BLaER1 treated with 17β-estradiol and CSF1 and Interleukin-3, amounts not matched to agents 10 nM and 100 nM (cell line): ENCODE results near the gene CSNK1E.
A peak's percentile ranks its signal among the peaks of the same experiment; 100 is the strongest.

ENCODE experiments used
- H3K27ac ChIP-seq, 11 experiments: shearing (Covaris generic); formaldehyde crosslinking; 2 replicates each; pipeline ENCODE4 v1.8.1; 2022
- H3K27me3 ChIP-seq, 11 experiments: shearing (Covaris generic); formaldehyde crosslinking; 2 replicates each; pipeline ENCODE4 v1.8.1; 2022
- H3K36me3 ChIP-seq, 11 experiments: shearing (Covaris generic); formaldehyde crosslinking; 2 replicates each; pipeline ENCODE4 v1.8.1; 2022
- H3K4me1 ChIP-seq, 10 experiments: shearing (Covaris generic); formaldehyde crosslinking; 2 replicates each; pipeline ENCODE4 v1.8.1; 2022
- H3K4me2 ChIP-seq, 11 experiments: shearing (Covaris generic); formaldehyde crosslinking; 2 replicates each; pipeline ENCODE4 v1.8.1; 2022
- H3K4me3 ChIP-seq, 10 experiments: shearing (Covaris generic); formaldehyde crosslinking; 2 replicates each; pipeline ENCODE4 v1.8.1; 2022
- H3K9ac ChIP-seq, 11 experiments: shearing (Covaris generic); formaldehyde crosslinking; 2 replicates each; pipeline ENCODE4 v1.8.1; 2022
- H3K9me3 ChIP-seq, 11 experiments: shearing (Covaris generic); formaldehyde crosslinking; replicated peaks in 1 of 11; 2 replicates each; pipeline ENCODE4 v1.8.1; 2022
- H4K20me1 ChIP-seq, 11 experiments: shearing (Covaris generic); formaldehyde crosslinking; 2 replicates each; pipeline ENCODE4 v1.8.1; 2022
- Cebpa-rat ChIP-seq, 11 experiments: shearing (Covaris generic); IDR thresholded peaks; 2 replicates each; pipeline ENCODE4 v1.8.1; 2022

CSNK1E gene

GRCh38 chr22:38313384-38313955 is 3.8 kb downstream of the CSNK1E start:
- H3K27me3 ChIP-seq = no peaks in the 10 kb centered on the region
- H3K36me3 ChIP-seq = peaks cover 41 to 60% (median 56%) of the 10 kb centered on the region in 11 experiments
- H3K4me3 ChIP-seq = peak overlapping the region; percentile 76 to 100 (median 94); a peak in 19 of 20 replicates
- TF ChIP-seq Cebpa-rat (IDR thresholded peaks at IDR 0.05) = no peak
- no peaks in the 10 kb centered on the region for H3K9me3 ChIP-seq
- peak overlapping the region; percentile 97 to 100 (median 99) for H3K4me2 ChIP-seq
- peak overlapping the region in 10 of 11 experiments; percentile 93 to 99 (median 98); a peak in 21 of 22 replicates for H3K27ac ChIP-seq
- H4K20me1 ChIP-seq = peaks cover 75 to 85% (median 80%) of the 10 kb centered on the region in 11 experiments
- peak overlapping the region; percentile 95 to 100 (median 99) for H3K9ac ChIP-seq
- peaks cover 80 to 84% (median 82%) of the 10 kb centered on the region in 10 experiments for H3K4me1 ChIP-seq

- peak overlapping the region in 9 of 11 experiments; percentile 93 to 99 (median 99); a peak in 17 of 22 replicates for H3K27ac ChIP-seq
- H3K4me2 ChIP-seq = peak overlapping the region; percentile 97 to 100 (median 99)
- peaks cover 52 to 72% (median 68%) of the 10 kb centered on the region in 11 experiments for H3K36me3 ChIP-seq
- no peaks in the 10 kb centered on the region for H3K9me3 ChIP-seq
- H3K9ac ChIP-seq = peak overlapping the region in 10 of 11 experiments; percentile 26 to 99 (median 99); a peak in 13 of 22 replicates
- H3K4me3 ChIP-seq = peak overlapping the region in 2 of 10 experiments; percentile 90 to 95; a peak in 4 of 20 replicates
- no peak for TF ChIP-seq Cebpa-rat (IDR thresholded peaks at IDR 0.05)
- H3K27me3 ChIP-seq = no peaks in the 10 kb centered on the region
- H3K4me1 ChIP-seq = peaks cover 80 to 86% (median 84%) of the 10 kb centered on the region in 10 experiments
- peaks cover 86 to 97% (median 92%) of the 10 kb centered on the region in 11 experiments for H4K20me1 ChIP-seq
These were observed 4.9 kb downstream of the CSNK1E start for GRCh38 chr22:38312261-38312800.

- Histone ChIP-seq H3K9me3 (no peaks in the 10 kb centered on the region), H3K27me3 (no peaks in the 10 kb centered on the region), H3K27ac (peak overlapping the region in 10 of 11 experiments; percentile 26 to 99 (median 98); a peak in 20 of 22 replicates), H4K20me1 (peaks cover 97 to 100% (median 100%) of the 10 kb centered on the region in 11 experiments), H3K4me3 (peak overlapping the region in 6 of 10 experiments; percentile 22 to 56 (median 31); a peak in 10 of 20 replicates), H3K36me3 (peaks cover 54 to 77% (median 71%) of the 10 kb centered on the region in 11 experiments), H3K4me1 (peaks cover 91 to 96% (median 94%) of the 10 kb centered on the region in 10 experiments), H3K9ac (peak overlapping the region; percentile 11 to 99 (median 65); a peak in 19 of 22 replicates), H3K4me2 (peak overlapping the region; percentile 97 to 100 (median 99))
- TF ChIP-seq Cebpa-rat (IDR thresholded peaks at IDR 0.05) = no peak
These were observed 6.0 kb downstream of the CSNK1E start for GRCh38 chr22:38311323-38311620.

- H3K27me3 ChIP-seq = no peaks in the 10 kb centered on the region
- no peak for TF ChIP-seq Cebpa-rat (IDR thresholded peaks at IDR 0.05)
- H3K9ac ChIP-seq = peak overlapping the region; percentile 11 to 99 (median 65); a peak in 20 of 22 replicates
- H3K4me3 ChIP-seq = peak overlapping the region in 6 of 10 experiments; percentile 22 to 56 (median 31); a peak in 10 of 20 replicates
- peaks cover 54 to 78% (median 71%) of the 10 kb centered on the region in 11 experiments for H3K36me3 ChIP-seq
- peak overlapping the region in 10 of 11 experiments; percentile 26 to 99 (median 98); a peak in 20 of 22 replicates for H3K27ac ChIP-seq
- H3K9me3 ChIP-seq = no peaks in the 10 kb centered on the region
- peak overlapping the region; percentile 97 to 100 (median 99) for H3K4me2 ChIP-seq
- H4K20me1 ChIP-seq = peaks cover 100% of the 10 kb centered on the region in 11 experiments
- H3K4me1 ChIP-seq = peaks cover 96 to 100% (median 99%) of the 10 kb centered on the region in 10 experiments
These were observed 6.5 kb downstream of the CSNK1E start for GRCh38 chr22:38310518-38311322.

- peaks cover 98 to 100% (median 100%) of the 10 kb centered on the region in 10 experiments for H3K4me1 ChIP-seq
- H3K27ac ChIP-seq = peak overlapping the region in 10 of 11 experiments; percentile 26 to 99 (median 98); a peak in 19 of 22 replicates
- H3K27me3 ChIP-seq = no peaks in the 10 kb centered on the region
- 0 out of 20 replicates have a peak overlapping the region, but pooled peaks of 1 of the 10 experiments have one; percentile 18 for H3K4me3 ChIP-seq
- H4K20me1 ChIP-seq = peaks cover 100% of the 10 kb centered on the region in 11 experiments
- peak overlapping the region; percentile 11 to 99 (median 65); a peak in 17 of 22 replicates for H3K9ac ChIP-seq
- TF ChIP-seq Cebpa-rat (IDR thresholded peaks at IDR 0.05) = no peak
- no peaks in the 10 kb centered on the region for H3K9me3 ChIP-seq
- peak overlapping the region; percentile 97 to 100 (median 99); a peak in 21 of 22 replicates for H3K4me2 ChIP-seq
- peaks cover 54 to 86% (median 71%) of the 10 kb centered on the region in 11 experiments for H3K36me3 ChIP-seq
These were observed 7.4 kb downstream of the CSNK1E start for GRCh38 chr22:38309614-38310517.

- peak overlapping the region in 9 of 11 experiments; percentile 5 to 99 (median 98); a peak in 14 of 22 replicates for H3K27ac ChIP-seq
These were observed 8.3 kb downstream of the CSNK1E start for GRCh38 chr22:38308791-38309498.

More at GRCh38 chr22:38308791-38309498, 8.3 kb downstream of the CSNK1E start:
- Histone ChIP-seq H3K36me3 (peaks cover 62 to 92% (median 78%) of the 10 kb centered on the region in 11 experiments), H3K4me1 (peaks cover 98 to 100% (median 100%) of the 10 kb centered on the region in 10 experiments), H3K9ac (peak overlapping the region in 5 of 11 experiments; percentile 20 to 72 (median 47); a peak in 9 of 22 replicates), H3K9me3 (no peaks in the 10 kb centered on the region), H3K4me3 (no peak overlapping the region), H4K20me1 (peaks cover 100% of the 10 kb centered on the region in 11 experiments), H3K27me3 (no peaks in the 10 kb centered on the region), H3K4me2 (peak overlapping the region; percentile 15 to 100 (median 99))
- no peak for TF ChIP-seq Cebpa-rat (IDR thresholded peaks at IDR 0.05)
